HAP-1 (cell line): Measurements from ENCODE around the gene NPC1L1.

ENCODE experiments used
- DNase-seq, 2 experiments: peaks; one replicate each; pipeline ENCODE4 v3.0.0-alpha.2; 2016 to 2020; ENCODE audit warnings: low spot score in 2 of 2
- H3K27me3 ChIP-seq: fragments of 250-450 bp; sonication (Bioruptor Pico); 2 replicates; pipeline ENCODE4 v1.5.1; 2020; ENCODE audit warnings: low read depth, mild to moderate bottlenecking, moderate library complexity
- H3K36me3 ChIP-seq: fragments of 250-450 bp; sonication (Bioruptor Pico); replicated peaks from 2 replicates; pipeline ENCODE4 v1.5.1; 2020; ENCODE audit warnings: mild to moderate bottlenecking
- H3K4me1 ChIP-seq: fragments of 250-450 bp; sonication (Bioruptor Pico); 2 replicates; pipeline ENCODE4 v1.5.1; 2020; ENCODE audit warnings: mild to moderate bottlenecking
- H3K4me3 ChIP-seq: fragments of 250-450 bp; sonication (Bioruptor Pico); 2 replicates; pipeline ENCODE4 v1.5.1; 2020; ENCODE audit warnings: mild to moderate bottlenecking, moderate library complexity
- H3K9me3 ChIP-seq: fragments of 250-450 bp; sonication (Bioruptor Pico); 2 replicates; pipeline ENCODE4 v1.5.1; 2020; ENCODE audit warnings: mild to moderate bottlenecking, moderate library complexity
- in situ Hi-C: fragments of 300-500 bp; cut with MboI; formaldehyde crosslinking; loops from 3 replicates; pipeline ENCODE4 v1.14.3; 2020; ENCODE audit warnings: low sequenced_read_pairs, inconsistent platforms, mixed read lengths

The NPC1L1 gene

DNA sequence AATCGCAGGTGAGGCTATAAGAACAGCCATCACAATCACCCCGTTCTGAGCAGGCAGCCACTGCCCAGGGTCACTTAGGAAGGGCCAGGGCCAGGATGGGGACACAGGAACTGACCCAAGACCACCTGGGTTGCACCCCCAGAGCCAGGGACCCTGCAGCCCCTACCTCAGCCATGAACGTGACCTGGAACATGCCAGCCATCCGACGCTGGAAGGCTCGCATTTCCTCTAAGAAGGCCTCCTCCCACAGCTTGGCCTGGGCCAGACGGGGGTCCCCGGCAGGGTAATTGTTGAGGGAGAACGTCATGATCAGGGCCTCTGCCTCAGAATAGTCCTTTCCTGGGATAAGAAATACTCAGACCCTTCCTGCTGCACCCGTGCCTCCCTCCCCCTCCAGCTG lies 5.0 kb downstream of the NPC1L1 start:
- DNase-seq, result no peak
- in situ Hi-C loops, result no loop called here
- Histone ChIP-seq H3K4me3 (no peak overlapping the region), H3K36me3 (no peaks in the 10 kb centered on the region), H3K4me1 (no peaks in the 10 kb centered on the region), H3K9me3 (no peaks in the 10 kb centered on the region), H3K27me3 (no peaks in the 10 kb centered on the region)

DNA sequence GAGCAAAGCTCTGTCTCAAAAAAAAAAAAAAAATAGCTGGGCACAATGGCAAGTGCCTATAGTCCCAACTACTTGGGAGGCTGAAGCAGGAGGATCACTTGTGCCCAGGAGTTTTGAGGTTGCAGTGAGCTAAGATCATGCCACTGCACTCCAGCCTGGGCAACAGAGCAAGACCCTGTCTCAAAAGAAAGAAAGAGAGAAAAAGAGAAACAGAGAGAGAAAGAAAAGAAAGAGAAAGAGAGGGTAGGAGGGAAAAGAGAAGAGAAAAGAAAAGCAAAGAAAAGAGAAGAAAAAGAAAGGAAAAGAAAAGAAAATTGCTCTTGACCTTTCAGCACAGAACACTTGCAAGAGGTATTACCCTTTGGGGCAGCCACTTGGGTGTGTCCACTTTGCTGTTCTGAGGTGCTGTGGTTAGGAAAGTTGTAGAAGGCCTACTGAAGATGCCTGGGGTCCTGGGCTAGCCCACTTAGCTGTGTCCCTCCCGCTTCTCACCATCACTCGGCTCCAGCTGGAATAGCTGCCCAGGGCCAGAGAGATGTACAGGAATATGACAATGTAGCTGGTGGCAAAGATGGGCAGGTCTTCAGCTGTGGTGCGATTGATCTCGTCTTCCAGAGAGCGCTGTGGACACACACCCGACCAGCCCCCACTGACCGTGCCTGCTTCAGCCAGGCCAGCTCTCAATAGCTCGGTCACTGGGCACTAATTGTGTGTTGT lies 5.6 kb downstream of the NPC1L1 start:
- Histone ChIP-seq H3K9me3 (no peaks in the 10 kb centered on the region), H3K36me3 (no peaks in the 10 kb centered on the region), H3K4me3 (no peak overlapping the region), H3K27me3 (no peaks in the 10 kb centered on the region), H3K4me1 (no peaks in the 10 kb centered on the region)
- in situ Hi-C loops, result no loop called here
- no peak for DNase-seq

DNA sequence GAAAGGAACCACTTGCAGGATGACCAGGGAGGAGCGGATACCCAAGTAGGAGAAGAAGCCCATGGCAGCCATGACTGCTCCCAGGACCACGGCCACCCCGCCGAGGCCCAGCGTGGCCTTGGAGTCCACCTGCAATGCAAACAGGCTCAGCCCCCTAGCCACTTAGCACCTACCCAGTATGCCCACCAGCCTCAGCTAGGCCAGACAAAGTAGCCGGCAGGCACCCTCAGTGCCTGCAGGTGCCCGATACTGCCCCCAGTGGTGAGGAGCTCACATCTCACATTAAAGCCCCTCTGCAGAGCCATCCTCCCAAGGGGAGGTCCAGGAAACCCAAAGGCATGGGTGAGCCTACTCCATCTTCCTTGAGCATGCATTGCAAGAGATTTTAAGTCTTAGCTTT lies 6.6 kb downstream of the NPC1L1 start:
- H3K27me3 ChIP-seq, result no peaks in the 10 kb centered on the region
- H3K4me1 ChIP-seq, result no peaks in the 10 kb centered on the region
- no peak overlapping the region for H3K4me3 ChIP-seq
- peak; percentile 64 to 85 for DNase-seq
- H3K36me3 ChIP-seq, result no peaks in the 10 kb centered on the region
- in situ Hi-C loops, result no loop called here
- no peaks in the 10 kb centered on the region for H3K9me3 ChIP-seq

DNA sequence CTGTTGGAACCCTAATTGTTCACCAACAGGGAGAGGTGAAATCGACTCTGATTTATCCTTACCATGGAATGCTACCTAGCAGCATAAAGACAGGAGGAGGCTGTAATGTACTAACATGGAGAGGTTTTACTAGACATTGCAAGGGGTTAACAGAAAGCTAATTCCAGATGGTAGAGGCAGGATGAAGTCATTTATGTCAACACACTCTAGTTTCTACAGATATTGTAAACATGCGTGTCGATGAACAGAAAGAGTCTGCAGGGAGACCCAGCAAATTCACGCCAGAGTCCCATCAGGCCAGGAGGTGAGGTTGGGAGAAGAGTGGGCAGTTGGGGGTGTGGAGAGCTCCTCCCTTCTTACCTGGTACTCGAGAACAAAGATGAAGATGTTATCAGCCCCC lies 7.0 kb downstream of the NPC1L1 start:
- Histone ChIP-seq H3K9me3 (no peaks in the 10 kb centered on the region), H3K36me3 (no peaks in the 10 kb centered on the region), H3K4me3 (no peak overlapping the region), H3K4me1 (no peaks in the 10 kb centered on the region), H3K27me3 (no peaks in the 10 kb centered on the region)
- in situ Hi-C loops, result no loop called here
- DNase-seq, result no peak

DNA sequence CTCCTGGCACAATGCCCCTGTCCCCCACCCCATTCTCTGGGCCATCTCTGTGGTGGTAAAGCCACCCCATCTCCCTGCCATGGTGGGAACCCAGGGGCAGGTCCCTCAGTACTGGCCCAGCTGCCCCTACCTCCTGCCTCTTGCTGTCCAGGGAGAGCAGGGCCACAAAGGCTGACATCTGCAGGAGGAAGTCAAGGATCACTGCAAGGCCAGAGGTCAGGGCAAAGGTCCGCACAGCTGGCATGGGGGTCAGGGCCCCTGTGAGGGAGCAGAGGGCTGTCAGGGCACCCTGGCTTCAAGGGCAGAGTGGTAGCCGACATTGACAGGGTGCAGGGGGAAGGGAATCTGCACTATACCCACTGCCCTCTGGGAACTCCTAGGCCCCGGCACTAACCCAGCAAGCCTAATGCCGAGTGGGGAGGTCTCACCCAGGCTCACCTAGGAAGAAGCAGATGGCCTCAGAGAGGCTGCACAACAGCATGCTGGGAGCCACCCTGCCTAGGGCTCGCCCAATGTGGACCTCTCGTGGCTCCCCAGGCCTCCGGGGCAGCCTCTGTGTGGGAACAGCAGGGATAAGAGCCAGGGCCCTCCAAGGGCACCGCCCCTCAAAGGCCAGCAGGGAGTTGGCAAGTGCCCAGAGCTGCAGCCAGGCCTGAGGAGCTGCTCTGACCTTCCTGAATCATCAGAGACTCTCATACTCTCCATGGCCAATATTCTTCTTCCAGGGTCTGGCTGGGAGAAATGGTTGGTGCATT lies 7.7 kb downstream of the NPC1L1 start:
- no peak for DNase-seq

DNA sequence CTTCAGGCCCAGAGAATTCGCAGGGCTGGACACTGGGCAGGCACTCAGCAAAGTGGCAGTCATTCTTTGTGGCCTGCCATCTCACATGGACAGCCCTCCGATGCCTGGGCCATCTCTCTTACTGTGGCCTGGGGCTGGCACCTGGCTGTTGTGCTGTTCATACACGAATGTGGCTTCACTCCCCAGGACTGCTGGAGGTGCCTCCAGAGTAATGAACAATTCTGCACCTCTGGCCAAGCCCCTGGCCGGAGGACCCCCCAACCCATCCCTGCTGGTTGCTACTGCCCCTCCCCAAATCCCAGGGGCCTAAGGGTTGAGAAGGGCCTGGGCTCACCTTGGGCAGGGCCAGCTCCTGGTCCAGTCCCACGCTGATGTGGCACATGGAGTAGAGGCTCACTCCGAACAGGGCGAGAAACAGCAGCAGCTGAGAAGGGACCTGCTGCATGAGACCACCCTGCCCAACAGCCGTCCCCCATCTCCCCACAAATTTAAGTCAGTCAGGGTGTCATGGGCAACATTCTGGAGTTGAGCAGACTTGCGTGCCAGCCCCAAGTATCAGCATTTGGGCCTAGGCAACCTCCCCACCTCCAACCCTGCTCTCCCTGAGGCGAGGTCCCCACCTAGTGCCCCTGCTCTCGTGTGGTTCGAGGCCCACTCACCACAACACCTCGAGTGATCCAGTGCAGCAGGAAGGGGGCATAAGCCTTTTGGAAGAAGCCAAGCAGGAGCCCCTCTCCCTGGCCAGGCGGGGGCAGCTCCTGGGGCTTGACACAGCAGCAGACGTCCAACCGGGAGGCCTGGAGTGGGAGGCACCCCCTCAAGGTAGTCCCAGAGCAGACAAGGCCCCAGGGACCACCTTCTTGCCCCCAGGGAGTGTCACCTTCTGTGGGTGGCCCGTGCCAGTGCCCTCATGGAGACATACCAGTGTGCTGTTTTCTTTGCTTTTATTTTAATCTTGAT lies 9.4 kb downstream of the NPC1L1 start:
- H3K27me3 ChIP-seq, result no peaks in the 10 kb centered on the region
- no peak overlapping the region for H3K4me3 ChIP-seq
- no peaks in the 10 kb centered on the region for H3K9me3 ChIP-seq
- in situ Hi-C loops, result no loop called here
- no peaks in the 10 kb centered on the region for H3K36me3 ChIP-seq
- DNase-seq, result no peak
- no peaks in the 10 kb centered on the region for H3K4me1 ChIP-seq

More for the DNA sequence above, 7.7 kb downstream of the NPC1L1 start:
- no peaks in the 10 kb centered on the region for H3K27me3 ChIP-seq
- H3K4me3 ChIP-seq, result no peak overlapping the region
- in situ Hi-C loops, result no loop called here
- H3K4me1 ChIP-seq, result no peaks in the 10 kb centered on the region
- H3K36me3 ChIP-seq, result no peaks in the 10 kb centered on the region
- H3K9me3 ChIP-seq, result no peaks in the 10 kb centered on the region

DNA sequence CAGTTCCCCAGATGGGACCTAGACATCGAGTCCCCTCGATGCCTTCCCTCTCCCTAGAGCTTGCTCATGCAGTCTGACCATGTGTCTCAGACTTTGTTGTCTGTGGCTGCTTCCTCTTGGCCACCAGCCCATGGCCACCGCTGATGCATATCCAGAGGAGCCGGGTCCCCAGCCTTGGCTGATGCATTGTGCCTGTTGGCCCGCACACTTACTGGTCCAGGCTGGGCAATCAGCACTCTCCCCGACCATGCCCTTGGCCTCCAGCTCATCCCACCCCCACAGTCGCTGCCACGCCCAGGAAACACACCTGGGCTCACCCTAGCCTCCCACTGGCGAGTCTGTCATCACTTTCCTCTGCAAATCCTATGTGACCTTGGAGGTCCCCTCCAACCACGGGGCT lies 10.1 kb downstream of the NPC1L1 start:
- no peak for DNase-seq
- H3K9me3 ChIP-seq, result no peaks in the 10 kb centered on the region
- no peaks in the 10 kb centered on the region for H3K36me3 ChIP-seq
- H3K4me1 ChIP-seq, result no peaks in the 10 kb centered on the region
- no peak overlapping the region for H3K4me3 ChIP-seq
- in situ Hi-C loops, result no loop called here
- no peaks in the 10 kb centered on the region for H3K27me3 ChIP-seq

DNA sequence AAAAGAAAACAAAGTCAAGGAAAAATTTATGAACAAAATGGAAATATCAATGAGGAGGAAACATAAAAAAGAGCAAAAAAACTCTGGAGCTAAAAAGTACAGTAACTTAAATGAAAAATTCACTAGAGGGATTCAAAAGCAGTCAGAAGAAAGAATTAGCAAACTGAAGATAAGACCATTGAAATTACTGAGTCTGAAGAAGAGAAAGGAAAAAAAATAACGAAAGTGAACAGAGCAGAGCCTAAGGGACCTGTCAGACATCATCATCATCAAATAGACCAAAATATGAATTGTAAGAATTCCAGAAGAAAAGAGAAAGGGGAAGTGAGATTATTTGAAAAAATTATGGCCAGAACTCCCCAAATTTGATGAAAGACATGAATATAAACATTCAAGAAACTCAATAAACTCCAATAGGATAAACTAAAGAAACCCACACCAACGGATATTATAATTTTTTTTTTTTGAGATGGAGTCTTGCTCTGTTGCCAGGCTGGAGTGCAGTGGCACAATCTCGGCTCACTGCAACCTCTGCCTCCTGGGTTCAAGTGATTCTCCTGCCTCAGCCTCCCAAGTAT lies 16.2 kb downstream of the NPC1L1 start:
- no peak for DNase-seq
- Histone ChIP-seq H3K36me3 (no peaks in the 10 kb centered on the region), H3K9me3 (0 out of 2 replicates have a peak, but pooled peaks cover 3% of the 10 kb centered on the region), H3K27me3 (0 out of 2 replicates have a peak, but pooled peaks cover 3% of the 10 kb centered on the region), H3K4me1 (no peaks in the 10 kb centered on the region), H3K4me3 (no peak overlapping the region)
- in situ Hi-C loops, result no loop called here

DNA sequence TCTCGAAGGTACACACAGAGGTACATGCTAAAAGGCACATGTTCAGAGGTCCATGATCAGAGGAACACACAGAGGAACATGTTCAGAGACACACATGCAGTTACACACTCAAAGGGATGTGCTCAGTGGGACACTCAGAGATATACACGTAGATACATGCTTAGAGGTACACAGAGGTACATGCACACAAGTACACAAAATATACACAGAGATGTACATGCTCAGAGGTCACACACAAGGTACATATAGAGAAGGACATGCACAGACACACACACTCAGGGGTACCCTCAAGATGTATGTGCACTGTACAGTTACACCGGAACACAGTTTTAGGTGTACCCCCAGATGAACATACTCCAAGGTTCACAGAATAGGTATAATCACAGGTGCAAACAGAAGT lies 18.8 kb downstream of the NPC1L1 start:
- DNase-seq, result no peak
- in situ Hi-C loops, result no loop called here
- H3K4me3 ChIP-seq, result no peak overlapping the region

DNA sequence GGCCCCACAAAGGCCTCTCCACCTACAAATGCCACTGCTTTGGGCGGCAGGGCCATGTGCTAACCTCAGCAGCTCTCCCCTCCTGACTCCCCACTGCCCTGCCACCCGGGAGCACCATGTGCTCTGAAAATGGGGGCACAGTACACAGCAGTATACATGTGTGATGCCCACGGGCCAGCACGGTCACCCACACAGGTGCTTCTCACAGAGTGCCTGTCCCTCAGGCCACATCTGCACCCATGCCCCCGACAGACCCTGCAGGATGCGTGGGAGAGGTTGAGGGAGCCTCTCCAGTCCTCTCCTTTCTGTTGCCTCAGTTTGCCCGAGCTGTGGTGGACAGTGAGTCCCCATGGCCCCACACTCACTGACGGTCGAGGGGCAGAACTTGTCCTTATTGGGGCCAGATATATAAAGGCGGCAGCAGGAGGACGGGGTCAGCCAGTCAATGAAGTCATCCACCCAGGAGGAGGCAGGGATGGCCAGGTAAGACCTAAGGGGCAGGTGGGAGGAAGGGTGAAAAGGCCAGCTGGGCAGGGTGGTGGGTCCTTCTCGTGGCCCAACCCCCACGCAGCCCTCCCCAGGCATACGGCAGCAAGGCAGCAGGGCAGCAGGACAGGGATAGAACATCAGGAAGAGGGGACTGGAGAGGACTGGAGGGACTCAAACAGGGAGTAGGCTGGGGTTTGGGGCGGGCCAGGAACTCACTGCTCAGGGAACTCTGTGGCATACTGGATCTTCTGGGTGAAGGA lies 19.6 kb downstream of the NPC1L1 start:
- H3K4me1 ChIP-seq, result no peaks in the 10 kb centered on the region
- 0 out of 2 replicates have a peak, but pooled peaks cover 3% of the 10 kb centered on the region for H3K9me3 ChIP-seq
- no peaks in the 10 kb centered on the region for H3K36me3 ChIP-seq
- H3K27me3 ChIP-seq, result 0 out of 2 replicates have a peak, but pooled peaks cover 3% of the 10 kb centered on the region
- in situ Hi-C loops, result no loop called here
- no peak overlapping the region for H3K4me3 ChIP-seq
- DNase-seq, result no peak

More for the DNA sequence above, 18.8 kb downstream of the NPC1L1 start:
- 0 out of 2 replicates have a peak, but pooled peaks cover 3% of the 10 kb centered on the region for H3K27me3 ChIP-seq
- no peaks in the 10 kb centered on the region for H3K36me3 ChIP-seq
- H3K4me1 ChIP-seq, result no peaks in the 10 kb centered on the region
- 0 out of 2 replicates have a peak, but pooled peaks cover 3% of the 10 kb centered on the region for H3K9me3 ChIP-seq

DNA sequence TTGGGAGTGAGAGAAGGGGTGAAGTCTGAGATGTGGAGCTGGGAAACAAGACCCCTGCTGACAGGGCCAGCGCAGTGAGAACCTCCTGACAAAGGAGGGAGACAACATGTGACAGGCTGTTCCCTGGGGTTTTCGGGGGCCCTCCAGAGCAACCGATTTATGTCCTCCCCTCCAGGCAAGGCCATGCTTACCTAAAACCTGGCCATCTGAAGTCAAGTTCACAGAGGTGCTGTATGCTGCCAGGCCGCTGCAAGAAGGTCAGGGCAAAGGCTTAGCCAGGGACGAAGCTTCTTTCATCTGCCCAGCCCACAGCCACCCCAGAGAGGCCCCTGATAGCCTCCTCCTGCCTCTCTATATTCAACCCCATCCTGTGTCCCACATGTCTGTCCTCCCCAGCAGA lies 20.6 kb downstream of the NPC1L1 start:
- DNase-seq, result no peak
- H3K4me3 ChIP-seq, result no peak overlapping the region
- H3K4me1 ChIP-seq, result no peaks in the 10 kb centered on the region
- H3K27me3 ChIP-seq, result 0 out of 2 replicates have a peak, but pooled peaks cover 3% of the 10 kb centered on the region
- in situ Hi-C loops, result no loop called here
- no peaks in the 10 kb centered on the region for H3K36me3 ChIP-seq
- H3K9me3 ChIP-seq, result 0 out of 2 replicates have a peak, but pooled peaks cover 3% of the 10 kb centered on the region

DNA sequence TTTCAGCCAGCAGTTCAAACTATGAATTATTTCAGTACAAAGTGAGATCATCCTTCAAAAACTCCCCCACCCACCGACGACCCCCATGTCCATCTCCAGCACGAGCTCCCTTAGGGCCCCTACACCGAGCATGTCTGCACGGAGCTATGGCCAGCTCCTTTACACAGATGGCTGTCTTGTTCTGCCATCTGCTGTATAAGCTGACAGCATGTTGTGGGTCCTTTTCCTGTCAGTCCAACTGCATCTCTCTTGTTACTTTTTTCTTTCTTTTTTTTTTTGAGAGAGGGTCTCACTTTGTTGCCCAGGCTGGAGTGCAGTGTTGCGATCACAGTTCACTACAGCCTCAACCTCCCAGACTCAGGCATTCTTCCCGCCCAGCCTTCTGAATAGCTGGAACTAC lies 21.6 kb downstream of the NPC1L1 start:
- H3K36me3 ChIP-seq, result no peaks in the 10 kb centered on the region
- 0 out of 2 replicates have a peak, but pooled peaks cover 3% of the 10 kb centered on the region for H3K27me3 ChIP-seq
- H3K4me1 ChIP-seq, result no peaks in the 10 kb centered on the region
- no peak for DNase-seq
- H3K4me3 ChIP-seq, result no peak overlapping the region
- H3K9me3 ChIP-seq, result 0 out of 2 replicates have a peak, but pooled peaks cover 3% of the 10 kb centered on the region
- in situ Hi-C loops, result no loop called here
